ENCODE data around the gene TUBE1. TPM values are rescaled to one million over a fixed set of nuclear protein-coding genes. Genes with fewer than 3 reads are reported as not detected.

The TUBE1 gene
- total RNA-seq, 1 donor from 2014 or later = 18.4 TPM

Other genes with a start within 250 kb of the TUBE1 start
- gene FYN, start 214.0 kb downstream of the TUBE1 start, total RNA-seq = 156 and 157 TPM in 2 replicates
- gene CCN6, start 33.4 kb downstream of the TUBE1 start, total RNA-seq = not detected in 2 replicates
- 1.1 and 2.3 TPM in 2 replicates for gene FAM229B, start 109 bp upstream of the TUBE1 start, total RNA-seq
- not detected in 2 replicates for gene LAMA4, start 167.1 kb upstream of the TUBE1 start, total RNA-seq

Data from T-helper 1 cell treated with Interleukin-12 subunit alpha and Interleukin-12 subunit beta and Interleukin-4 antibody, amounts not matched to agents 30 ng/mL and 1 ng/mL, for 36 hours (primary cell).